DMS53 (cell line): ENCODE results near the gene C14orf93.
A peak's percentile ranks its signal among the peaks of the same experiment; 100 is the strongest.

ENCODE experiments used
- DNase-seq: peaks from one replicate; lab custom pipeline; 2025; lab: John Stamatoyannopoulos, UW

C14orf93 gene

GRCh38 chr14:22994762-22995275 lies 15.1 kb downstream of the C14orf93 start:
- no peak for DNase-seq

- no peak for DNase-seq
These were observed 16.4 kb downstream of the C14orf93 start for GRCh38 chr14:22993517-22993916.

DNA sequence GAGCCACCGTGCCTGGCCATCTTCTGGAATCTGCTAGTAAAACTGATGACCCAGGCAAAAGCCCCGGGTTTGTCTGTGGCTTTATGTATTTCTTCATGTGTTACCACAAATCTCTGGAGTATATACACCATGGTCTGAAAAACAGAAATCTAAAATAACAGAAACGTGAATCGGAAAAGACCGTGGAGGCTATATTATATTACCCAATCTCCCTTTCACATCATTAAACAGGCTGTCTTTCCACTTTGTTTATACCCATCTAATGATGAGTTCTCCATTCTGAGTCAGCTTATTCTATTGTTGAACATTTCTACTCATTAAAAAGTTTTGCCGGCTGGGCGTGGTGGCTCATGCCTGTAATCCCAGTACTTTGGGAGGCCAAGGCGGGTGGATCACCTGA lies 18.1 kb downstream of the C14orf93 start:
- no peak for DNase-seq

DNA sequence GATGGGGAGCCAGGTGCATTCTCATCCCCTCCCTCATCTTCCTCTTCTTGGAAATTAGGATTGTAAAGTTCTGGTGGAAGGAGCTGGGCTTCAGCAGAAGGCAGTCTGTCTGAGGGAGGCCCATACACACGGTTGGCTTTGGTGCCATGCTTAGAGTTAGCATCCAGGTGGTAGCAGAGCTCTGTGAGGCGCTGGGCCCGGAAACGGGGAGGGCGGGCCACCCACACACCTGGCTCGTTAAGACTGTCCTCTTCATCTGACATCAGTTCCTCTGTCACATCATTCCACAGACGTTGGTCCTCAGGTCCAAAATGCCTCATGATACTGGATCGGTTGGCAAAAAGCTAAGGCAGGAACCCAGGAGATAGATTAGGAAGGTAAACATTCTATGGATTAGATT lies 22.7 kb downstream of the C14orf93 start:
- DNase-seq: no peak

DNA sequence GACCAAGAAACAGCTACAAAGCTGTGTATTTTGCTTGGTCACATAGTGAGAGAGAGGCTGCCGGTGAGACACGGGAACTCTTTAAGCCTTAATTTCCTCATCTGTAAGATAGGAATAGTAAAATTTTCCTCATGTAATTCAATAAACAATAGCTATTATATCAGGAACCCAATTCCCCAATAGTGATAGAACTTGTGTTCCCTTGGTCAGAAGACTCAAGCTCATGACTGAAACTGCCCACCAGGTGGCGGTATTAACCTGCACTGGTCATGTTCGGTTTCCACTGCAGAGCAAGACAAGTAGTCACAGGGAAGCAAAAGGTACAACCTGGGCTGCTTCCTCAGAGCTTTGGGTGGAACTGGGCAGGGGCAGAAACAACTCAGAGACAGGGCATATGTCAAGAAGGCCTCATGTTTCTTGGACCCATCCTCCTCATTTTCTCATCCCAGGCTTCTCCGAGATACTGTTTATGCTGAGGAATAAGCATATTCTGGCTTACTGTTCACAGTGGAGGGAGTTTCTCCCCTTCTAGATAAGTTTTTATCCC lies 23.4 kb downstream of the C14orf93 start:
- DNase-seq: peak; percentile 84

- DNase-seq: no peak
These were observed 23.9 kb downstream of the C14orf93 start for GRCh38 chr14:22985894-22986507.

DNA sequence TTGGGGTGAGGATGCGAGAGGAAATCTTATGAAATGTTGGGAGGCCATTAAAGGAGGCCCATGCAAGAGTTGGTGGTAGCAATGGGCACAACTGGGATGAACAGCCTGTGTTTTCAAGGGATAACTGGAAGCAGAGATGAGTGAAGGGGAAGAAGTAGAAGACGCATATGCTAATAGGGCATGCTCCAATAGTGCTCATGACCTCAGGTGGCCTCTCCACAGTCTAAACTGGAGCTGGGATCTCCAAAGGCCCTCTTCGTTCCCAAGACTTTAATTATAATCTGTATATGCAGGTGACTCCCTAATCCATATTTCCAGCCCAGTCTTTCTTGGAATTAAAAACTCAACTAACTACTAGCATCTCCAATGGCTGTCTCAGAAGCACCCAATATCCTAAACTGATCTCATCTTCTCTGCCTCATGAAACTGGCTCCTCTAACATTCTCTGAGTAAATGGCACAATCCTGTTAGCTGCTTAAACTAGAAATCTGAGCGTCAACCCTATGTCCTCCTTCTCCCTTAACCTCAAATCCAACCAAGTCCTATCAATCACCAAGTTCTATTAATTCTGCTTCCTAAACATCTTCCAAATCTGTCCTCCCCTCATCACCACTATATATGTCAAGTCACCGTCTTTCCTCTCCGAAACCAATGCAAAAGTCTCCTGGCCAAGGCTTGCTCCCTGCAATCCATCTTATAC lies 24.8 kb downstream of the C14orf93 start:
- no peak for DNase-seq

- peak; percentile 81 for DNase-seq
These were observed 27.3 kb downstream of the C14orf93 start, which contains the start of gene AJUBA for GRCh38 chr14:22982477-22983245. Gene AJUBA (minus strand): TSS chr14:22982551. CDS start chr14:22982266, 285 bp downstream.

GRCh38 chr14:22981876-22982476 lies 28.0 kb downstream of the C14orf93 start:
- DNase-seq: peak; percentile 43

DNA sequence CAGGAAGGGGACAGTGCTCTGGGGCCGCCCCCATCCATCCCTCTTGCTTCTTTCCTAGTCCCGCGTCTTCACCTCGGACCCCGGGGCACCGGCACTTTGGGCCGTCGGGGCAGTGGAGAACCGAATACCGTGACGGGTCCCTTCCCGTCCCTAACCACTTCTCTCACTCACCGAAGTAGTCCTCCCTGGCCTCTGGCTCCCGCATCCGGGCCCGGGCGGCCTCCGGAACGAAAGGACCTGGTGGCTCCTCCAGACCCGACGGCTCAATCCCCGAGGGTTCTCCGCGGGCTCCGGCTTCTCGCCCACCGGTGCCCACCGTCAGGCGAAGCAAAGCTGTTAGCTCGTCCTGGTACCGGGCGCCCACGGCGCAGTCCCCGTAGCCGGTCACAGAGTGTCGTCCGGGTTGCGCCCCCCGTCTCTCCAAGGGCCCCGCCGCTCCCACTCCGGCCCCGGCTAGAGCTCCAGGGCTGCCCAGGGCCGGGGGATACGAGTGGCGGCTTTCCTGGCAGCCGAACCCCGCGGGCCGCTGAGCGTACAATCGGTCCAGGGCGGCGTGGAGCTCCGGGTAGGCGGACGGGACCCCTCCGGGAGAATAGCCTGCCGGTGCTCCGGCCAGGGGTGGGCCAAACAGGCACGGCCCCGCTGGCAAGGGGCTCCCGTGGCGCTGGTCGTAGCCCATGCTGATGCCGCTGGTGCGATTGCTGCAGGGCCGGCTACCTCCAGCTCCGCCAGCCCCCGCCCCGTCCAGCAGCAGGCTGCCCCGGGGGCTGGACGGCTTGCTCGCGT lies 28.7 kb downstream of the C14orf93 start:
- peak; percentile 36 for DNase-seq

DNA sequence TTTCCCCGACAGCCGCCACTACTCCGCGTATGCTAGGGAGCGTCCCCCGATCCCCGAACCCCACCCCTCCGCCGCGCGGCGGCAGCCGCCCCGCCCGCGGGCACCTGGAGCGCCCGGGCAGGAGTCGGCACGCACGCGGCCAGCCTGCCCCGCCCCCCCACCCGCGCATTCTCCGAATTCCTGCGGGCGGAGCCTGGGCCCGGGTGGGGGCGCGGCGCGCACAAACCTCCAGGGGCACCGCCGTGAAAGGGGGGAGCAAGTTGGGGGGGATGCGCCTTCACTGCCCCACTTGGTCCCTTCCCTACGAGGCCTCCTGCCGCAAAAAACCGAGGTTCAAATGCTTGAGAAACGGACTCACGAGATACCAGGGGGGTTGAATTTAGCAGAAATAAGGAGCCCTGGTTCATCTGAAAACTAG lies 29.3 kb downstream of the C14orf93 start:
- DNase-seq: peak; percentile 23

GRCh38 chr14:22979748-22980392 lies 30.1 kb downstream of the C14orf93 start:
- DNase-seq: no peak

DNA sequence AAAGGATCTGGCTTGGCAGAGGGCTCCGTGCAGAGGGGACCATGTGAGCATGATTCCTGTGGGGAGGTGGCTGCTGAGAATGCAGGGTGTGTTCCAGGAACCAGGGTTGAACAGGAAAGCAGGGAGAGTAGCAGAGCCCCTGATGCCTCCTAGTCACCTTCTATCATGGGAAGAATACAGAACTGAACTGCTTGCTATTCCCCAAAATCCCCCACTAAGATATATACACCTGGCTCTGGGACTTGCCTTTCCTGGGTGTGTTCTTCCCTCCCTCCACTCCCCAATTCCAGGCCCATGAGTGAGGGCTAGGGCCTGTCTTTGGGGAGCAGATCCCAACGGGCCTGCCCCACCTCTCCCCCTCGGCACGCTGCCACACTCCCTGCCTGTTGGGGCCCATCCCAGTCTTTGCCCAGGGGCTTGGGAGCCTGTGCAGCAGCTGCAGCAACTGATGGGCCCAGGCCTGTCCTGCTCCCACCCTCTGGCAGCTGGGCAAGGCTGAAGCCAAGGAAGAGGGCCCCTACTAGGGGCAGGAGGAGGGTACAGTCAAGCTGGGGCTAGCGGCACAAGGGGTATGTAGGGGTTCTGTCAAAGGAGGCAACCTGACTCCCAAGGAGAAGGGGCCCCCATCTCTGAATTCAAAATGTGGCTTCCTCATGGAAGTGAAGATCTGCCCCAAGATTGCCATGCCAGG lies 30.8 kb downstream of the C14orf93 start:
- no peak for DNase-seq

- no peak for DNase-seq
These were observed 31.5 kb downstream of the C14orf93 start for GRCh38 chr14:22978487-22978837.

DNA sequence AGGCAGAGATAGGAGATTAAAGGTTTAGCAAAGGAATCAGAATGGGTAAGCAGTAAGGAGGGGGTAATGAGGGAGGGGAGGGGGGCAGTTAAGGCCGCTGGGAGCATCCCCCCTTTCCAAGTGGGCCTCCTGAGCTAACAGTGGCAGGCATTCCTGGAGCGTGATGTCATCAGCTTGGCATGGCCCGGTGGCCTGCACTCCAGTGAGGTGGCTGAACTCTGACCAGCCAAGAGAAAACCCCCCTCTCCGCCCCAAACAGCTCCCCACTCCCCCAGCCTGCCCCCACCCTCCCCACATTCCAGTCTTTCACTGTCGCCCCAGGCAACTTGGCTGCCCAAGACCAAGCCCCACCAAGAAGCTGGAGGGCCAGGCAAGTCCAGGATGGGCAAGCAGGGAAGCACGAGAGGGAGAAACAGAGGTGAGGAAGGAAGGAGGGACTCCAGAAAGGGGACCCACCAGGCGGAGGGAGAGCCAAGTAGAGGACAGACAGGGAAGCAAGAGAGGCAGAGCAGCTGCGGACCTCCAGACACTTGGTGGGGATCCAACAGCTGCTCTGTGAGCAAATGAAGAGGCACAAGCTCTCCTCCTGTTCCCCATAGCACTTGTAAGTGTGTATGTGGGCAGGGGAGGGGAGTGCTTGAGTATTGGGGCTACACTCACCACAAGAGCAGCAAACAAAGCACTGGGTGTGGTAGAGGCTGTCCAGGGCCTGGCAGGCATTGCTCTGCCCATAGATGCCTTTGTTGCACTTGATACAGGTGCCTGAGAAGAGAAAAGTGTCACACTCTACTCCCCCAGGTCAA lies 32.1 kb downstream of the C14orf93 start:
- DNase-seq: peak; percentile 64

DNA sequence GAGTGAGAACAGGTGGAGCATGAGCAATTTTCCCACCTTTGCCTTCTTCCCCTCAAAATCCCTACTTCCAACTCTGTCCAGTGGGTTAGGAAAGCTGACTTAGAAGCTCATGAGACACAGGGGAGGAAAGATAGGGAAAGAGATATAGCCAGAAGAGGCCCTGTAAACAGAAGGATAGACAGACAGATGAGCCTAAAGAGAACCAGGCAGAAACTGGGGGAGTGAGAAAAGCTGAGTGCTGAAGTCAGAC lies 32.6 kb downstream of the C14orf93 start:
- DNase-seq: no peak

DNA sequence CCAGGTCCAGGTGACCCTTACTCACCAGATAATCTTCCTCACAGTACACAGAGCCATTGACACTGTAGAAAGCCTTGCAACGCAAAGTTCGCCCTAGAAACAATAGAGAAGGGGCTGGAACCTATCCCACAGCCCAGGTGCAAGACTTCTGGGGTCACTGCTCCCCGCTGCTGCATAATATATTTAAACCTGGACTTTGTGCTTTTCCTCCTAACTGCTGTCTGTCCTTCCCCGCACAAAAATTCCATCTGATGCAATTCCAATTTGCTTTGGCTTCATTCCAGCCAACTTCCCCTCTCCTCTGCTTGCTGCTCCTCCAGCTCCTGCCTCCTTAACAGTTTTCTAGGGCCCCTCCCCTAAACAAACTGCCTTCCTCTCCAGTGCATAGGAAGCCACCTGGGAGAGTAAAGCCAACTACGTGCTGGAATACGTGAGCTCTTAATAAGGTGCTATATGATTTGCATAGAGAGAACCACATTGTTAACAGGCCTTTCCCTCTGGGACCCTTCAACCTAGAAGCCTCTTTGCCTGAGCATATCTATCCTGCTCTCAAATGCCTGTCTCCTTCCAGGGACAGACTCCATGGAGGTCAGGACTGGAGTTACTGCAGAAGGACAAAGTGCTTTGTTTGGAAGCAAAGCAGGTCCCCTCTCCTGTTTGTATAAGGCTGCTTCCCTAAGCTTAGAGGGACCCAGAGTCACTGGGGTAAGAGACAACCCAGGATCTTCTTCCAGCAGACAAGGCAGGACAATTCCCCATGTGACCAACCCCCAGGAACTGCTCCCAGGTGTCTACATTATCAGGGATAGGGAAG lies 33.1 kb downstream of the C14orf93 start:
- DNase-seq: peak; percentile 46

GRCh38 chr14:22974530-22975313 lies 35.2 kb downstream of the C14orf93 start:
- DNase-seq: no peak
